SK-N-SH treated with all-trans-retinoic acid at 6 μM for 48 hours (cell line): ENCODE results near the gene AKAP12.

ENCODE experiments used
- ATAC-seq: fragments of 200-7000 bp; cut with Tn5 transposase; 3 replicates; pipeline ENCODE4 v1.9.1; 2020; ENCODE audit warnings: mild to moderate bottlenecking, moderate library complexity
- BACH2 ChIP-seq: fragments of 250-450 bp; sonication (Bioruptor Pico); IDR thresholded peaks from 2 replicates; pipeline ENCODE4 v1.9.0; 2021; ENCODE audit warnings: mild to moderate bottlenecking, borderline replicate concordance
- CSDC2 ChIP-seq: fragments of 250-450 bp; sonication (Bioruptor Pico); IDR thresholded peaks from 2 replicates; pipeline ENCODE4 v1.5.0; 2020; ENCODE audit warnings: mild to moderate bottlenecking, moderate library complexity
- ESRRG ChIP-seq: fragments of 250-450 bp; sonication (Bioruptor Pico); IDR thresholded peaks from 2 replicates; pipeline ENCODE4 v1.6.1; 2021; ENCODE audit warnings: mild to moderate bottlenecking
- GLIS3 ChIP-seq: fragments of 250-450 bp; sonication (Bioruptor Pico); IDR thresholded peaks from 2 replicates; pipeline ENCODE4 v1.5.0; 2020; ENCODE audit warnings: mild to moderate bottlenecking, moderate library complexity
- ISL1 ChIP-seq: fragments of 250-450 bp; sonication (Bioruptor Pico); IDR thresholded peaks from 2 replicates; pipeline ENCODE4 v2.1.2; 2022; ENCODE audit warnings: mild to moderate bottlenecking, moderate library complexity
- OSR1 ChIP-seq: fragments of 250-450 bp; sonication (Bioruptor Pico); IDR thresholded peaks from 2 replicates; pipeline ENCODE4 v1.8.0; 2022; ENCODE audit warnings: moderate library complexity, mild to moderate bottlenecking, inconsistent platforms
- RARB ChIP-seq: fragments of 250-450 bp; sonication (Bioruptor Pico); IDR thresholded peaks from 2 replicates; pipeline ENCODE4 v1.8.0; 2021; ENCODE audit warnings: mild to moderate bottlenecking, moderate library complexity
- SNAI2 ChIP-seq: fragments of 250-450 bp; sonication (Bioruptor Pico); IDR thresholded peaks from 2 replicates; pipeline ENCODE4 v1.5.0; 2020; ENCODE audit warnings: mild to moderate bottlenecking, moderate library complexity
- TCF4 ChIP-seq: fragments of 250-450 bp; sonication (Bioruptor Pico); IDR thresholded peaks from 2 replicates; pipeline ENCODE4 v1.8.0; 2021; ENCODE audit warnings: mild to moderate bottlenecking, moderate library complexity, borderline replicate concordance
- TOX ChIP-seq: fragments of 250-450 bp; sonication (Bioruptor Pico); IDR thresholded peaks from 2 replicates; pipeline ENCODE4 v1.8.0; 2021; ENCODE audit warnings: mild to moderate bottlenecking, moderate library complexity, borderline replicate concordance
- ZC3H10 ChIP-seq: fragments of 250-450 bp; sonication (Bioruptor Pico); IDR thresholded peaks from 2 replicates; pipeline ENCODE4 v1.5.1; 2021; ENCODE audit warnings: mild to moderate bottlenecking, moderate library complexity
- ZFP3 ChIP-seq: fragments of 250-450 bp; sonication (Bioruptor Pico); IDR thresholded peaks from 2 replicates; pipeline ENCODE4 v1.5.0; 2020; ENCODE audit warnings: mild to moderate bottlenecking, moderate library complexity
- ZFP30 ChIP-seq: fragments of 450-650 bp; formaldehyde crosslinking; IDR thresholded peaks from 2 replicates; pipeline ENCODE4 v1.5.0; 2022; ENCODE audit warnings: mild to moderate bottlenecking, moderate library complexity
- ZNF565 ChIP-seq: fragments of 450-650 bp; formaldehyde crosslinking; conservative IDR thresholded peaks from 2 replicates; pipeline ENCODE4 v1.5.0; 2020; ENCODE audit warnings: low read depth, mild to moderate bottlenecking, moderate library complexity
- ZNF70 ChIP-seq: fragments of 450-650 bp; formaldehyde crosslinking; IDR thresholded peaks from 2 replicates; pipeline ENCODE4 v1.5.0; 2020; ENCODE audit warnings: mild to moderate bottlenecking, moderate library complexity
- ZNF8 ChIP-seq: fragments of 450-650 bp; formaldehyde crosslinking; IDR thresholded peaks from 2 replicates; pipeline ENCODE4 v1.5.0; 2020; ENCODE audit warnings: mild to moderate bottlenecking, moderate library complexity
- TF ChIP-seq, protein P1 (sequence below): fragments of 250-450 bp; sonication (Bioruptor Pico); IDR thresholded peaks from 2 replicates; pipeline ENCODE4 v1.5.0; 2020; ENCODE audit warnings: mild to moderate bottlenecking, moderate library complexity
- TF ChIP-seq, protein P2 (sequence below): fragments of 250-450 bp; sonication (Bioruptor Pico); IDR thresholded peaks from 2 replicates; pipeline ENCODE4 v1.8.0; 2021; ENCODE audit warnings: low read depth, mild to moderate bottlenecking, moderate library complexity, borderline replicate concordance
- TF ChIP-seq, protein P3 (sequence below): fragments of 250-450 bp; sonication (Bioruptor Pico); IDR thresholded peaks from 2 replicates; pipeline ENCODE4 v1.5.1; 2021; ENCODE audit warnings: mild to moderate bottlenecking, moderate library complexity
- TF ChIP-seq, protein P4 (sequence below): fragments of 250-450 bp; sonication (Bioruptor Pico); IDR thresholded peaks from 2 replicates; pipeline ENCODE4 v1.5.1; 2020; ENCODE audit warnings: low read depth, mild to moderate bottlenecking, moderate library complexity
- TF ChIP-seq, protein P5 (sequence below): fragments of 250-450 bp; sonication (Bioruptor Pico); IDR thresholded peaks from 2 replicates; pipeline ENCODE4 v1.8.0; 2020; ENCODE audit warnings: mild to moderate bottlenecking, moderate library complexity, borderline replicate concordance

AKAP12 gene

DNA sequence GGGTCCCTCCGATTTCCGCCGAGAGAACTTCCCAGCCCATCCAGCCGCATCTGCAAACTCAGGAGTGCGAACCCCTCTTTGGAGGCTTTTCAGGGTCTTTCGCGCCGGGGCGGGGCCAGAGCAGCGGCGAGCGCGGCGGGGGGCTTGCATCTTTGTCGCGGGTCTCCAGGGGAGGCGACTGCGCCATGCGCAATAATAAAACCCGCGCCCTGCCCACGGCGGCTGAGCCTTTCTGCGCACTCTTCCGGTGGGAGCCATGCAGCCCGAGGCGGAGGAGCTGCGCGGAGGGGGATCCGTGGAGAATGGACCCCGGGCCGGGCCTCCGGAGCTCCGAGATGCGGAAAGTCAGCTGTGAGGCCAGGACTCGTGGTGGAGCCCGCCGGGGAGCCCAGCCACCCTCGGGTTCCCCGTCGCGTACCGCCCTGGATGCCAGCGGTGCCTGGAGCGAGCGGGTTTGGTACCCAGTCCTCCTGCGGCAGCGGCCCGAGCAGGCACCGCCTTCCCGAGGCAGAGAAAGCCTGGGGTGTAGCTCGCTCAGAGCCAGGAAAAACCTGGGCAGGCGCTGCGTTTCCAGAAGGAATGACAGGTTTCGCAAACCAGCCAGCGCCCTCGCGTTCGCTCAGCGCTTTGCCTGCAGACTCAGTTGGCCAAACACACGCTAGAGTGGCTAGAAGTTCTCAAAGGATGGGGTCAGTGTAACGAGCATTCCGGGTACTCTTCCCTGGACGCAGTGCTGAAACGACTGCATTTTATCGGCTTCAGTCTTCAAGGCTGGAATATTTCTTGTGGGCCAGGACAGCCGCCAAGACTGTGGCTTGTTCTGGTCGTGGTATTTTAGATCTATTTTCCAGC is 1.2 kb downstream of the AKAP12 start:
- TF ChIP-seq, protein P1, sequence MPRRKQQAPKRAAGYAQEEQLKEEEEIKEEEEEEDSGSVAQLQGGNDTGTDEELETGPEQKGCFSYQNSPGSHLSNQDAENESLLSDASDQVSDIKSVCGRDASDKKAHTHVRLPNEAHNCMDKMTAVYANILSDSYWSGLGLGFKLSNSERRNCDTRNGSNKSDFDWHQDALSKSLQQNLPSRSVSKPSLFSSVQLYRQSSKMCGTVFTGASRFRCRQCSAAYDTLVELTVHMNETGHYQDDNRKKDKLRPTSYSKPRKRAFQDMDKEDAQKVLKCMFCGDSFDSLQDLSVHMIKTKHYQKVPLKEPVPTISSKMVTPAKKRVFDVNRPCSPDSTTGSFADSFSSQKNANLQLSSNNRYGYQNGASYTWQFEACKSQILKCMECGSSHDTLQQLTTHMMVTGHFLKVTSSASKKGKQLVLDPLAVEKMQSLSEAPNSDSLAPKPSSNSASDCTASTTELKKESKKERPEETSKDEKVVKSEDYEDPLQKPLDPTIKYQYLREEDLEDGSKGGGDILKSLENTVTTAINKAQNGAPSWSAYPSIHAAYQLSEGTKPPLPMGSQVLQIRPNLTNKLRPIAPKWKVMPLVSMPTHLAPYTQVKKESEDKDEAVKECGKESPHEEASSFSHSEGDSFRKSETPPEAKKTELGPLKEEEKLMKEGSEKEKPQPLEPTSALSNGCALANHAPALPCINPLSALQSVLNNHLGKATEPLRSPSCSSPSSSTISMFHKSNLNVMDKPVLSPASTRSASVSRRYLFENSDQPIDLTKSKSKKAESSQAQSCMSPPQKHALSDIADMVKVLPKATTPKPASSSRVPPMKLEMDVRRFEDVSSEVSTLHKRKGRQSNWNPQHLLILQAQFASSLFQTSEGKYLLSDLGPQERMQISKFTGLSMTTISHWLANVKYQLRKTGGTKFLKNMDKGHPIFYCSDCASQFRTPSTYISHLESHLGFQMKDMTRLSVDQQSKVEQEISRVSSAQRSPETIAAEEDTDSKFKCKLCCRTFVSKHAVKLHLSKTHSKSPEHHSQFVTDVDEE (CRISPR knock-in tag) = no peak
- TF ChIP-seq ZNF8 = 0 out of 2 replicates have a peak, but pooled peaks have one; percentile 22
- peak; percentile 65 for ATAC-seq

DNA sequence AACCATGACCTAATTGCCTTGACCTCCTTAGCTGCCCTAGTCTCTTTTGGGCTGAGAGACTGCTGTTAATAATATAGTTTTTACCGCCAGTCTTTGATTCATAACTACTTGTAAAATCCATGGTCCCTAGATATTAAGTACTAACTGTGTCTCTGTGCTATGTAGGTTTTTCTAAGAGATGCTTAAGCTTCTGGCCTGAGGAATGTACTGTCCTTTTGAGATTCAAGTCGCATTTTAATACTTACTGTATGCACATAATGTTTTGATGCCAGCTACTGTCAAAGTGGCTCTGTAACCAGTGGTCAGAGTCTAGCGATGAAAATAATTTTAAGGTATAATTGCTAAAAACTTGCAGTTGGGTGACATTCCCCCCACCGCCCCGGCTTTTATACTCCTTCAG is 2.1 kb downstream of the AKAP12 start:
- ATAC-seq = peak; percentile 2; the same call in 2 of the 3 replicates

DNA sequence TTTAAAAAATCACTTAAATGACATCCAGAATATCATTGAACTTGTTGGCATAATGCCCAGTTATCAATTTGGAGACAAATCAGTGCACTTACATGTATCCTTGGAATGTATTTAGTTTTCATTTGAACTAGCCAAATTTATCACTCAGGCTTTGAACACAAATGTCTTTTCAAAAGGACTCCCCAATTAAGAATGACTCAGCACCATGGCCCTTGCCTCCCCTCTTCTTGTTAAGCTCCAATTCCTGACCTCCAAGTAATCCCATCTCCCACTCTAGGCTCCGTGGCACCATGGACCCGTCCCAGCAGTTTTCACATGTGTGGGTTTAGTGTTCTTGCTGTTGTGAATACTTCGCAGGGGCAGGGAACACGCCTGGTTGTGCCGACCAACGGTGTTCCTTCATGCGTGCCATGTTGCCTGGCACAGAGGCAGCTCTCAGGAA is 2.7 kb downstream of the AKAP12 start:
- no peak; the same call in 2 of the 3 replicates for ATAC-seq
- TF ChIP-seq, protein P2, sequence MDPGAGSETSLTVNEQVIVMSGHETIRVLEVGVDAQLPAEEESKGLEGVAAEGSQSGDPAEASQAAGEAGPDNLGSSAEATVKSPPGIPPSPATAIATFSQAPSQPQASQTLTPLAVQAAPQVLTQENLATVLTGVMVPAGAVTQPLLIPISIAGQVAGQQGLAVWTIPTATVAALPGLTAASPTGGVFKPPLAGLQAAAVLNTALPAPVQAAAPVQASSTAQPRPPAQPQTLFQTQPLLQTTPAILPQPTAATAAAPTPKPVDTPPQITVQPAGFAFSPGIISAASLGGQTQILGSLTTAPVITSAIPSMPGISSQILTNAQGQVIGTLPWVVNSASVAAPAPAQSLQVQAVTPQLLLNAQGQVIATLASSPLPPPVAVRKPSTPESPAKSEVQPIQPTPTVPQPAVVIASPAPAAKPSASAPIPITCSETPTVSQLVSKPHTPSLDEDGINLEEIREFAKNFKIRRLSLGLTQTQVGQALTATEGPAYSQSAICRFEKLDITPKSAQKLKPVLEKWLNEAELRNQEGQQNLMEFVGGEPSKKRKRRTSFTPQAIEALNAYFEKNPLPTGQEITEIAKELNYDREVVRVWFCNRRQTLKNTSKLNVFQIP (CRISPR knock-in tag) = 0 out of 2 replicates have a peak, but pooled peaks have one; percentile 4
- peak; percentile 98 for TF ChIP-seq ISL1 (CRISPR knock-in tag)
- no peak; the same call in 1 of the 2 replicates for TF ChIP-seq ESRRG (CRISPR knock-in tag)
- TF ChIP-seq TCF4 (CRISPR knock-in tag) = no peak
- TF ChIP-seq, protein P3, sequence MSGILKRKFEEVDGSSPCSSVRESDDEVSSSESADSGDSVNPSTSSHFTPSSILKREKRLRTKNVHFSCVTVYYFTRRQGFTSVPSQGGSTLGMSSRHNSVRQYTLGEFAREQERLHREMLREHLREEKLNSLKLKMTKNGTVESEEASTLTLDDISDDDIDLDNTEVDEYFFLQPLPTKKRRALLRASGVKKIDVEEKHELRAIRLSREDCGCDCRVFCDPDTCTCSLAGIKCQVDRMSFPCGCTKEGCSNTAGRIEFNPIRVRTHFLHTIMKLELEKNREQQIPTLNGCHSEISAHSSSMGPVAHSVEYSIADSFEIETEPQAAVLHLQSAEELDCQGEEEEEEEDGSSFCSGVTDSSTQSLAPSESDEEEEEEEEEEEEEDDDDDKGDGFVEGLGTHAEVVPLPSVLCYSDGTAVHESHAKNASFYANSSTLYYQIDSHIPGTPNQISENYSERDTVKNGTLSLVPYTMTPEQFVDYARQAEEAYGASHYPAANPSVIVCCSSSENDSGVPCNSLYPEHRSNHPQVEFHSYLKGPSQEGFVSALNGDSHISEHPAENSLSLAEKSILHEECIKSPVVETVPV (CRISPR knock-in tag) = no peak
- TF ChIP-seq, protein P4, sequence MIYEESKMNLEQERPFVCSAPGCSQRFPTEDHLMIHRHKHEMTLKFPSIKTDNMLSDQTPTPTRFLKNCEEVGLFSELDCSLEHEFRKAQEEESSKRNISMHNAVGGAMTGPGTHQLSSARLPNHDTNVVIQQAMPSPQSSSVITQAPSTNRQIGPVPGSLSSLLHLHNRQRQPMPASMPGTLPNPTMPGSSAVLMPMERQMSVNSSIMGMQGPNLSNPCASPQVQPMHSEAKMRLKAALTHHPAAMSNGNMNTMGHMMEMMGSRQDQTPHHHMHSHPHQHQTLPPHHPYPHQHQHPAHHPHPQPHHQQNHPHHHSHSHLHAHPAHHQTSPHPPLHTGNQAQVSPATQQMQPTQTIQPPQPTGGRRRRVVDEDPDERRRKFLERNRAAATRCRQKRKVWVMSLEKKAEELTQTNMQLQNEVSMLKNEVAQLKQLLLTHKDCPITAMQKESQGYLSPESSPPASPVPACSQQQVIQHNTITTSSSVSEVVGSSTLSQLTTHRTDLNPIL (CRISPR knock-in tag) = peak; percentile 52; the same call in 1 of the 2 replicates
- no peak for TF ChIP-seq RARB (CRISPR knock-in tag)
- no peak for TF ChIP-seq CSDC2 (CRISPR knock-in tag)
- TF ChIP-seq ZFP30 (CRISPR knock-in tag) = no peak
- TF ChIP-seq ZNF70 (CRISPR knock-in tag) = no peak
- TF ChIP-seq, protein P5, sequence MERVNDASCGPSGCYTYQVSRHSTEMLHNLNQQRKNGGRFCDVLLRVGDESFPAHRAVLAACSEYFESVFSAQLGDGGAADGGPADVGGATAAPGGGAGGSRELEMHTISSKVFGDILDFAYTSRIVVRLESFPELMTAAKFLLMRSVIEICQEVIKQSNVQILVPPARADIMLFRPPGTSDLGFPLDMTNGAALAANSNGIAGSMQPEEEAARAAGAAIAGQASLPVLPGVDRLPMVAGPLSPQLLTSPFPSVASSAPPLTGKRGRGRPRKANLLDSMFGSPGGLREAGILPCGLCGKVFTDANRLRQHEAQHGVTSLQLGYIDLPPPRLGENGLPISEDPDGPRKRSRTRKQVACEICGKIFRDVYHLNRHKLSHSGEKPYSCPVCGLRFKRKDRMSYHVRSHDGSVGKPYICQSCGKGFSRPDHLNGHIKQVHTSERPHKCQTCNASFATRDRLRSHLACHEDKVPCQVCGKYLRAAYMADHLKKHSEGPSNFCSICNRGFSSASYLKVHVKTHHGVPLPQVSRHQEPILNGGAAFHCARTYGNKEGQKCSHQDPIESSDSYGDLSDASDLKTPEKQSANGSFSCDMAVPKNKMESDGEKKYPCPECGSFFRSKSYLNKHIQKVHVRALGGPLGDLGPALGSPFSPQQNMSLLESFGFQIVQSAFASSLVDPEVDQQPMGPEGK (CRISPR knock-in tag) = peak; percentile 56

More for the DNA sequence above, 2.1 kb downstream of the AKAP12 start:
- no peak for TF ChIP-seq ESRRG (CRISPR knock-in tag)
- TF ChIP-seq, protein P2 (CRISPR knock-in tag) = no peak
- TF ChIP-seq GLIS3 = no peak
- no peak for TF ChIP-seq ZNF8
- TF ChIP-seq OSR1 = no peak
- no peak for TF ChIP-seq RARB (CRISPR knock-in tag)
- TF ChIP-seq, protein P5 (CRISPR knock-in tag) = no peak
- TF ChIP-seq TCF4 (CRISPR knock-in tag) = no peak
- TF ChIP-seq ZC3H10 (CRISPR knock-in tag) = no peak
- no peak for TF ChIP-seq CSDC2 (CRISPR knock-in tag)
- no peak for TF ChIP-seq SNAI2 (CRISPR knock-in tag)
- no peak for TF ChIP-seq TOX (CRISPR knock-in tag)
- TF ChIP-seq ZNF565 (CRISPR knock-in tag) = no peak
- TF ChIP-seq ISL1 (CRISPR knock-in tag) = no peak
- no peak for TF ChIP-seq ZFP3 (CRISPR knock-in tag)
- TF ChIP-seq BACH2 (CRISPR knock-in tag) = no peak
- TF ChIP-seq, protein P3 (CRISPR knock-in tag) = no peak
